ENCODE measurements around the gene GRB10. TPM values are rescaled to one million over a fixed set of nuclear protein-coding genes. Genes with fewer than 3 reads are reported as not detected.

GRB10 gene
- total RNA-seq, 5 donors from 2014 or later (not counting 1 experiment from before 2014, with no cell fraction given) = 7.1 to 11.1 (median 10.1) TPM

DNA sequence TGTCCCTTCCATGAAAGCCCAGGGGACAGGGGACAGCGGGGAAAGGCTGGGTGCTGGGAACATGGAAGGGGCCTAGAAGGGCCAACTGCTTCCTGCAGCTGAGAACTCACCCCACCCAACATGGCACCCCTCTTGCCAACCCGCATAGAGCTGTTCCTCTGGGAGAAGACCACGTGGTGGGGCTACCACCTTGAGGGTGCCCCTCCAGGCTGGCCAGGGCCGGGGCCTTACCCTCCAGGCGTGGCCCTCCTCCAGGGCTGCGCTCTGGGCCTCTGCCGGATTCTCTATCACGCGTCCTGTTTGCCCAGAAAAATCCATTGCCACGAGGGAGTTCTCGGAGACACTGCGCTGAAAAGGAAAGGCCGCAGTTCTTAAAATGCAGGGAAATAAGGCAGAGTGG is 177.6 kb downstream of the GRB10 start:
- DNase-seq = no peak
- Histone ChIP-seq H3K27me3 (replicated peaks in 1 of 2; ENCODE audit: control insufficient read depth in 2 of 2, extremely low read depth in 1 of 2, insufficient read depth in 2 of 2, low read length in 1 of 2) (no peaks in the 10 kb centered on the region), H3K36me3 (ENCODE audit: control insufficient read depth in 2 of 2, extremely low read depth in 1 of 2, insufficient read depth in 1 of 2, low read length in 1 of 2) (peaks cover 0 to 14% of the 10 kb centered on the region in 2 donors), H3K4me1 (ENCODE audit: control insufficient read depth in 1 of 2, extremely low read depth in 1 of 2, insufficient read depth in 2 of 2, low read length in 2 of 2) (peaks cover 0 to 17% of the 10 kb centered on the region in 2 experiments), H3K9me3 (no peaks in the 10 kb centered on the region), H3K27ac (ENCODE audit: low read length) (no peak overlapping the region), H3K4me3 (ENCODE audit: control insufficient read depth in 1 of 2, extremely low read depth in 1 of 2, low read length in 1 of 2) (no peak overlapping the region)
- no peak for ATAC-seq (replicated peaks in 1 of 4)
- Mint-ChIP-seq H3K4me3 (no peak overlapping the region), H3K4me1 (peaks cover 19 to 24% (median 24%) of the 10 kb centered on the region in 3 donors), H3K9me3 (peaks cover 0 to 10% (median 0%) of the 10 kb centered on the region in 3 donors), H3K27me3 (no peaks in the 10 kb centered on the region), H3K27ac (no peak overlapping the region), H3K36me3 (peaks cover 13% of the 10 kb centered on the region)
- CTCF ChIA-PET = no interaction called here
- WGBS (ENCODE audit: insufficient coverage) = 93% methylated on average over 12 of the region's 13 CpGs
- POLR2A ChIA-PET = no interaction called here

DNA sequence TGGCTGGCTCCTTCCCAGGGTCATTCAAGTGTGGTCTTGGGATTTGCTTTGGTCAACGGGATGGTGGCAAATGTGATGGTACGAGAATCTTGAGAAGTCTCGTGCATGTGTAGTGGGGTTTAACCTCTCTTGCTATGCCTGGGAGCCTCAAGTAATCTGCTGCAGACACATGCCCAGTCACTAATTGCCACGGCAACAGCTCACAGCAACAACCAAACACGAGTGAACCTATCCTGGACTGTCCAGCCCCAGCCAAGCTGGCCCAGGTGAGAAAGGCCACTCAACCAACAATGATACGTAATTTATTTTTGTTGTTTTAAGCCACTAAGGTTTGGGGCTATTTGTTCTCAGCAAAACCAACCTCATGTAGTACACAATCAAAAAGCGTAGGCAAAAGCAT is 179.4 kb downstream of the GRB10 start:
- ATAC-seq (replicated peaks in 1 of 4) = no peak
- CTCF ChIA-PET = no interaction called here
- Mint-ChIP-seq H3K4me3 (no peak overlapping the region), H3K4me1 (peaks cover 9 to 10% (median 10%) of the 10 kb centered on the region in 3 donors), H3K36me3 (peaks cover 9% of the 10 kb centered on the region), H3K9me3 (peaks cover 0 to 8% (median 0%) of the 10 kb centered on the region in 3 donors), H3K27me3 (no peaks in the 10 kb centered on the region), H3K27ac (no peak overlapping the region)
- peaks cover 0 to 8% of the 10 kb centered on the region in 2 experiments for H3K4me1 ChIP-seq (ENCODE audit: control insufficient read depth in 1 of 2, extremely low read depth in 1 of 2, insufficient read depth in 2 of 2, low read length in 2 of 2)
- POLR2A ChIA-PET = no interaction called here
- H3K36me3 ChIP-seq (ENCODE audit: control insufficient read depth in 2 of 2, extremely low read depth in 1 of 2, insufficient read depth in 1 of 2, low read length in 1 of 2) = peaks cover 0 to 14% of the 10 kb centered on the region in 2 donors
- 93% methylated on average over 4 of the region's 7 CpGs for WGBS (ENCODE audit: insufficient coverage)
- no peak overlapping the region for H3K27ac ChIP-seq (ENCODE audit: low read length)
- peaks cover 0 to 6% of the 10 kb centered on the region in 2 experiments for H3K27me3 ChIP-seq (replicated peaks in 1 of 2; ENCODE audit: control insufficient read depth in 2 of 2, extremely low read depth in 1 of 2, insufficient read depth in 2 of 2, low read length in 1 of 2)
- no peak overlapping the region for H3K4me3 ChIP-seq (ENCODE audit: control insufficient read depth in 1 of 2, extremely low read depth in 1 of 2, low read length in 1 of 2)
- H3K9me3 ChIP-seq = no peaks in the 10 kb centered on the region
- no peak for DNase-seq

DNA sequence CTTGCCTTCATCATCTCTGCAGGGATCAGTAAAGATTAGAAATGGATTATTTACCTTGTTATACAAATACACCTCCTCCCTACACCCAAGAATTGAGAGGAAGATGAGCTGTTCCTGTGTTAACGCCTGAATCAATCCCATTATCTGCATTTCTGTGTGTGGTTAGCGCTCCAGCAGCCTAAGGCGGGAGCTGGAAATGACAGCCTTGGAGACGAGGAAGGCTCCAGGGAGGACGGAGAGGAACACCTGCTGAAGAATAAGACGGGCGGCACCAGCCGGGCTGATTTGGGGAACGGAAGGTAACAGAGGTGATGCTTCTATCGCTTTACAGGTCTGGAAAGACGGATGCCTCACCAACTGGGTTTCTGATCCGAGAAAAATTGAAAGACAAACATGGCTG is 183.3 kb downstream of the GRB10 start:
- DNase-seq (no peak), ATAC-seq (replicated peaks in 1 of 4) (no peak)
- CTCF ChIA-PET = no interaction called here
- POLR2A ChIA-PET = no interaction called here
- H3K9me3 Mint-ChIP-seq = no peaks in the 10 kb centered on the region
- H3K4me3 Mint-ChIP-seq = no peak overlapping the region
- H3K36me3 Mint-ChIP-seq = no peaks in the 10 kb centered on the region
- no peak overlapping the region for H3K27ac ChIP-seq (ENCODE audit: low read length)
- H3K4me1 Mint-ChIP-seq = peaks cover 7 to 13% (median 9%) of the 10 kb centered on the region in 3 donors
- 95% methylated on average over 12 of the region's 12 CpGs for WGBS (ENCODE audit: insufficient coverage)
- H3K4me1 ChIP-seq (ENCODE audit: control insufficient read depth in 1 of 2, extremely low read depth in 1 of 2, insufficient read depth in 2 of 2, low read length in 2 of 2) = peaks cover 0 to 3% of the 10 kb centered on the region in 2 experiments
- H3K27ac Mint-ChIP-seq = no peak overlapping the region
- no peaks in the 10 kb centered on the region for H3K27me3 Mint-ChIP-seq
- H3K27me3 ChIP-seq (replicated peaks in 1 of 2; ENCODE audit: control insufficient read depth in 2 of 2, extremely low read depth in 1 of 2, insufficient read depth in 2 of 2, low read length in 1 of 2) = peaks cover 0 to 6% of the 10 kb centered on the region in 2 experiments
- no peaks in the 10 kb centered on the region for H3K9me3 ChIP-seq
- no peak overlapping the region for H3K4me3 ChIP-seq (ENCODE audit: control insufficient read depth in 1 of 2, extremely low read depth in 1 of 2, low read length in 1 of 2)
- peaks cover 0 to 2% of the 10 kb centered on the region in 2 donors for H3K36me3 ChIP-seq (ENCODE audit: control insufficient read depth in 2 of 2, extremely low read depth in 1 of 2, insufficient read depth in 1 of 2, low read length in 1 of 2)

DNA sequence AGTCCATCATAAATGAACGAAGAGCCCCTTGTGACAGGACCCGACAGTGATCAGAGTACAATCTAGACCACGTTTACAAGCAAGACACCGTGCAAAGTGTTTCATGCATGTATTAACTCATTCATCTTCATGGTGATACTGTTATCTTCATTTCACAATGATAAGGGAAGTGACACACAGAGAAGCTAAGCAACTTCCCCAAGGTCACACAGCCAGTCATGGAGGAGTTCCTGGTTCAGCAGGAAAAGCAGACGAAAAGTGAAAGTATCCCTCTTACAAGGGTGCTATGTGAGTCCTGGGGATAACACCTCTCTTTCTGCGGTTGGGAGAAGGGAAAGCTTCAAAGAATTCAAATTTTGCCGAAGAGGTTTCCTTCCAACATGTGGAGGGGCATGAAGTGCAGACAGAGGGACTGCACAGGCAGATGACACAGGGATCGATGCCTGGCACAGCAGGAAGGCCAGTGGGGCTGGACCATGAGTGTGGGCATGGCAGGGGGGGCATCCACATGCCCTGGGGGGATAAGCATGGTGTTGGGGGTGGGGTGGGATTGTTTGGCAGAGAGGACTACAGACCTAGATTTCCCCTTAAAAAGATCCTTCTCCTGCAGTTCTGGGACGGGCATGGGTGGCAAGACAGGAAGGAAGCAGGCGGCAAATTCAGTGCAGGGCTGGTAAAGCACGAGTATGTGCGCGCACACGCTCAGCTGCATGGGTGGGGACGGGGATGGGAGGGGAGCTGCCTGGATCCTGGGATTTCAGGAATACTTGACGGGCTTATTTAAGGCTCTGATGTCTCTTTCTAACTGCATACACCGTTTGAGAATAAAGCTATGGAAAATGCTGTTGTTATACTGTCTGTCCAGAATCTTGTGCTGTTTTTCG is 184.0 kb downstream of the GRB10 start:
- Histone ChIP-seq H3K27ac (ENCODE audit: low read length) (no peak overlapping the region), H3K36me3 (ENCODE audit: control insufficient read depth in 2 of 2, extremely low read depth in 1 of 2, insufficient read depth in 1 of 2, low read length in 1 of 2) (no peaks in the 10 kb centered on the region), H3K4me3 (ENCODE audit: control insufficient read depth in 1 of 2, extremely low read depth in 1 of 2, low read length in 1 of 2) (no peak overlapping the region), H3K9me3 (no peaks in the 10 kb centered on the region), H3K4me1 (ENCODE audit: control insufficient read depth in 1 of 2, extremely low read depth in 1 of 2, insufficient read depth in 2 of 2, low read length in 2 of 2) (peaks cover 0 to 8% of the 10 kb centered on the region in 2 experiments), H3K27me3 (replicated peaks in 1 of 2; ENCODE audit: control insufficient read depth in 2 of 2, extremely low read depth in 1 of 2, insufficient read depth in 2 of 2, low read length in 1 of 2) (peaks cover 0 to 6% of the 10 kb centered on the region in 2 experiments)
- ChIA-PET CTCF (no interaction called here), POLR2A (interaction anchor here in 1 of 2 donors (0.6 kb wide), 1 partner anchor 584 kb away, joined by 4 read pairs; no protein-coding TSS in a partner anchor)
- H3K27me3 Mint-ChIP-seq = no peaks in the 10 kb centered on the region
- no peak overlapping the region for H3K4me3 Mint-ChIP-seq
- WGBS (ENCODE audit: insufficient coverage) = 89% methylated on average over 14 of the region's 18 CpGs
- H3K9me3 Mint-ChIP-seq = no peaks in the 10 kb centered on the region
- no peaks in the 10 kb centered on the region for H3K36me3 Mint-ChIP-seq
- no peak for DNase-seq
- peaks cover 11 to 18% (median 12%) of the 10 kb centered on the region in 3 donors for H3K4me1 Mint-ChIP-seq
- no peak for ATAC-seq (replicated peaks in 1 of 4)
- no peak overlapping the region for H3K27ac Mint-ChIP-seq

DNA sequence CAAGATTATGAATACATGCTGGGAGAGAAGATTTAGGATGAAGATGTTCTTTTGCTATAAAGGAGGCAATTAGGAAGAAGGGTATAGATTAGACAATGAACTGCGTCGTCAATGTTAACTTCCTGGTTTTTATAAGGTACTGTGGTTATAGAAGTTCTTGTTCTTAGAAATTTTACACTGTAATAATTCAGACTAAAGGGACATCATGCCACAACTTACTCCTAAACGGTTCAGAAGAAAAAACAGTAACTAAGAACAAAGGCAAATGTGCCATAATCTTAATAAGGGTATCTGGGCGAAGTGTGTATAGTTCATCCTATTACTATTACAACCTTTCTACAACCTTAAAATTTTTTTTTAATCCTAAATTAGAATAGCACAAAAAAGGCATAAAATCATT is 186.2 kb downstream of the GRB10 start:
- ATAC-seq (replicated peaks in 1 of 4) (no peak), DNase-seq (no peak)
- Histone ChIP-seq H3K36me3 (ENCODE audit: control insufficient read depth in 2 of 2, extremely low read depth in 1 of 2, insufficient read depth in 1 of 2, low read length in 1 of 2) (no peaks in the 10 kb centered on the region), H3K27me3 (replicated peaks in 1 of 2; ENCODE audit: control insufficient read depth in 2 of 2, extremely low read depth in 1 of 2, insufficient read depth in 2 of 2, low read length in 1 of 2) (peaks cover 0 to 10% of the 10 kb centered on the region in 2 experiments), H3K27ac (ENCODE audit: low read length) (no peak overlapping the region), H3K9me3 (no peaks in the 10 kb centered on the region), H3K4me1 (ENCODE audit: control insufficient read depth in 1 of 2, extremely low read depth in 1 of 2, insufficient read depth in 2 of 2, low read length in 2 of 2) (peaks cover 0 to 8% of the 10 kb centered on the region in 2 experiments), H3K4me3 (ENCODE audit: control insufficient read depth in 1 of 2, extremely low read depth in 1 of 2, low read length in 1 of 2) (no peak overlapping the region)
- H3K4me1 Mint-ChIP-seq = peaks cover 11 to 18% (median 12%) of the 10 kb centered on the region in 3 donors
- ChIA-PET CTCF (no interaction called here), POLR2A (no interaction called here)
- no CpG with 5 or more reads among the region's 4 CpGs for WGBS (ENCODE audit: insufficient coverage)
- no peak overlapping the region for H3K4me3 Mint-ChIP-seq
- no peak overlapping the region for H3K27ac Mint-ChIP-seq
- H3K9me3 Mint-ChIP-seq = no peaks in the 10 kb centered on the region
- peaks cover 8% of the 10 kb centered on the region for H3K36me3 Mint-ChIP-seq
- H3K27me3 Mint-ChIP-seq = no peaks in the 10 kb centered on the region

DNA sequence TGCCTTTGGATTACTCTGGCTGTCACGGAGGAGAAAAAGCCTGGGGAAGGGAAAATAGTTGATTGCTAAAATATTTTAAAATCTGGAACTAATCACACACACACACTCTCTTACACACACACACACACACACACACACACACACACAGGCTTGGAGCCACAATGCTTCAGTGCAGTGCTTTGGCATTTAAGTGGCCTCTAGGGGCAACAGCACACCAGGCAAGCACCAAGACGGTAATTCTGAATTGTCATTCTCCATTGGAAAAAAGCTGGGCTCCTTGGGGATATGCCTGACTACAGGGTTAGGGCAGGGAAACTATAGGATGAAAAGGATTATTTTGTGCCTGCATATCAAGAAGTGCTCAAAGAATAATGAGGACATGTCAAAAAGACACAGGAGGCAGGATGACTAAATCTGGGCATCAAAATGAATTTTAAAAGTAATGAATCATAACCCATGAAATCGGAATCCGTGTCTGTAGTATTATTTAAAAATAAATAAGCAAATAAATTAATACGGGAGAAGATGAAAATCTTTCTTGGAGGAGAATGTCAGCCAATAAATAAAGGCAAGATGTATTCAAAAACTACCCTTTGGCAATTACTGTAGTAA is 187.1 kb downstream of the GRB10 start:
- Mint-ChIP-seq H3K4me1 (peaks cover 11 to 18% (median 12%) of the 10 kb centered on the region in 3 donors), H3K36me3 (peaks cover 8% of the 10 kb centered on the region), H3K9me3 (no peaks in the 10 kb centered on the region), H3K27ac (no peak overlapping the region), H3K4me3 (no peak overlapping the region), H3K27me3 (peaks cover 0 to under 1% of the 10 kb centered on the region in 2 donors)
- H3K4me3 ChIP-seq (ENCODE audit: control insufficient read depth in 1 of 2, extremely low read depth in 1 of 2, low read length in 1 of 2) = no peak overlapping the region
- H3K4me1 ChIP-seq (ENCODE audit: control insufficient read depth in 1 of 2, extremely low read depth in 1 of 2, insufficient read depth in 2 of 2, low read length in 2 of 2) = peaks cover 0 to 8% of the 10 kb centered on the region in 2 experiments
- H3K27me3 ChIP-seq (replicated peaks in 1 of 2; ENCODE audit: control insufficient read depth in 2 of 2, extremely low read depth in 1 of 2, insufficient read depth in 2 of 2, low read length in 1 of 2) = peaks cover 0 to 10% of the 10 kb centered on the region in 2 experiments
- CTCF ChIA-PET = no interaction called here
- H3K36me3 ChIP-seq (ENCODE audit: control insufficient read depth in 2 of 2, extremely low read depth in 1 of 2, insufficient read depth in 1 of 2, low read length in 1 of 2) = no peaks in the 10 kb centered on the region
- POLR2A ChIA-PET = no interaction called here
- H3K27ac ChIP-seq (ENCODE audit: low read length) = no peak overlapping the region
- DNase-seq = peak in 6 of 35 experiments; percentile 3 to 40 (median 8)
- WGBS (ENCODE audit: insufficient coverage) = 50% methylated on average over 1 of the region's 5 CpGs
- no peaks in the 10 kb centered on the region for H3K9me3 ChIP-seq
- peak in 1 of 4 experiments; percentile 67 for ATAC-seq (replicated peaks in 1 of 4)
